SK-N-MC (cell line): ENCODE measurements around the gene CACFD1.

Source experiments
- EZH2 ChIP-seq: fragments of 200-600 bp; sonication (generic); IDR thresholded peaks from one replicate; pipeline ENCODE4 v1.6.1; 2017; ENCODE audit warnings: antibody characterized with exemption
- POLR2AphosphoS5 ChIP-seq: IDR thresholded peaks from 2 replicates; pipeline ENCODE4 v1.6.1; 2012; ENCODE audit warnings: mild to moderate bottlenecking, low read depth, low read length, borderline replicate concordance

DNA sequence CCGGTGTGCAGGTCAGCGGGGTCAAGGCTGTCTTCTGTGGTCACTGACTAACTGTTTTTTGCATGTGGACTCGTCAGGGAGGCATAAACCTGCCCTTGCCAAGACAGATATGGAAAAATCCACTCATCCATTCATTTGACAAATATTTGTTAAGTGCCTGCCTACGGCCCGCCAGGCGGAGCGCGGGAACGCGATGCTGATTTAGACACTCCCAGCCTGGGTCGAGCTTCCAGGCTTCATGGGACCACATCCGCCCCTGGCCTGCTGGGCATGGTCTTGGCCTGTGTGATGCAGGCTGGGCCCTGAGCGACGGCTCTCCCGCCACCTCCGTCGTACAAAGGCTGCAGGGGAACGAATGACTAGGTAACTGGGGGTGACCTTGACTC lies 46.9 kb downstream of the CACFD1 start:
- no peak for TF ChIP-seq POLR2AphosphoS5
- TF ChIP-seq EZH2: no peak
